ENCODE results near the gene CRACR2B.
A peak's percentile ranks its signal among the peaks of the same experiment; 100 is the strongest.

The CRACR2B gene

GRCh38 chr11:794766-795633, 32.7 kb upstream of the CRACR2B start:
- no peak for DNase-seq

GRCh38 chr11:795634-796564, 31.8 kb upstream of the CRACR2B start:
- no peak for DNase-seq

GRCh38 chr11:796565-797295, 31.0 kb upstream of the CRACR2B start:
- DNase-seq: no peak

GRCh38 chr11:797296-798092, 30.2 kb upstream of the CRACR2B start:
- peak; percentile 74 for DNase-seq

- peak; percentile 56 for DNase-seq
Measured at GRCh38 chr11:798093-798713, 29.5 kb upstream of the CRACR2B start, which contains the start of gene SLC25A22. Gene SLC25A22 (minus strand): TSS chr11:798281. CDS start chr11:795006, 3,275 bp downstream.

- no peak for DNase-seq
Measured at GRCh38 chr11:799641-800316, 27.9 kb upstream of the CRACR2B start.

GRCh38 chr11:800473-800872, 27.2 kb upstream of the CRACR2B start:
- no peak for DNase-seq

- DNase-seq: no peak
Measured at GRCh38 chr11:801097-801780, 26.5 kb upstream of the CRACR2B start.

GRCh38 chr11:802018-802617, 25.6 kb upstream of the CRACR2B start:
- DNase-seq: no peak

GRCh38 chr11:802693-803466, 24.8 kb upstream of the CRACR2B start:
- no peak for DNase-seq

- no peak for DNase-seq
Measured at GRCh38 chr11:803467-803742, 24.3 kb upstream of the CRACR2B start.

- peak; percentile 29 for DNase-seq
Measured at GRCh38 chr11:803770-804598, 23.7 kb upstream of the CRACR2B start.

GRCh38 chr11:804599-804964, 23.1 kb upstream of the CRACR2B start:
- DNase-seq: no peak

GRCh38 chr11:808427-809286, 19.1 kb upstream of the CRACR2B start:
- no peak for DNase-seq

- peak; percentile 88 for DNase-seq
Measured at GRCh38 chr11:809287-810039, 18.3 kb upstream of the CRACR2B start, which contains the start of gene RPLP2. Gene RPLP2 (plus strand): TSS chr11:809967. CDS start chr11:810235, 268 bp downstream.

GRCh38 chr11:810040-810567, 17.6 kb upstream of the CRACR2B start:
- DNase-seq: no peak
